CD8-positive, alpha-beta memory T cell (primary cell): ENCODE data around the gene KLHDC4. TPM values are rescaled to one million over a fixed set of nuclear protein-coding genes. Genes with fewer than 3 reads are reported as not detected.

Source experiments
- CTCF ChIA-PET: fragments of 350-600 bp; sonication (Branson Sonifier 250); formaldehyde crosslinking; loops from one replicate; lab custom pipeline; 2021; ENCODE audit warnings: antibody characterized with exemption; lab: Charles Lee
- POLR2A ChIA-PET: fragments of 350-600 bp; sonication (Branson Sonifier 250); formaldehyde crosslinking; loops from one replicate; lab custom pipeline; 2021; ENCODE audit warnings: antibody characterized with exemption; lab: Charles Lee
- DNase-seq, 5 donors: peaks; one replicate each; pipeline versions ENCODE4 v3.0.0 to v3.0.0-alpha.2; 2020 to 2022; ENCODE audit warnings: mixed read lengths in 1 of 5
- H3K27ac ChIP-seq: one replicate; pipeline ENCODE4 v1.7.0; 2013; ENCODE audit warnings: low read depth, mild to moderate bottlenecking, low read length, moderate library complexity
- H3K27me3 ChIP-seq: 2 replicates; pipeline ENCODE4 v1.7.0; 2013; ENCODE audit warnings: low read length, mild to moderate bottlenecking; ENCODE audit not compliant: insufficient read depth, poor library complexity, severe bottlenecking
- H3K36me3 ChIP-seq: 2 replicates; pipeline ENCODE4 v1.7.0; 2013; ENCODE audit warnings: mild to moderate bottlenecking, low read length, moderate library complexity; ENCODE audit not compliant: insufficient read depth
- H3K4me1 ChIP-seq: 2 replicates; pipeline ENCODE4 v1.7.0; 2013; ENCODE audit warnings: mild to moderate bottlenecking, low read length, moderate library complexity; ENCODE audit not compliant: insufficient read depth
- H3K4me3 ChIP-seq: 2 replicates; pipeline ENCODE4 v1.7.0; 2013; ENCODE audit warnings: mild to moderate bottlenecking, low read length
- H3K9me3 ChIP-seq: 2 replicates; pipeline ENCODE4 v1.7.0; 2013; ENCODE audit warnings: mild to moderate bottlenecking, low read length
- H3K27ac Mint-ChIP-seq, 8 donors: one replicate each; pipeline ENCODE4 v1.8.0; 2020 to 2021; ENCODE audit warnings: mixed read lengths in 8 of 8, mild to moderate bottlenecking in 6 of 8, inconsistent platforms in 3 of 8, moderate library complexity in 3 of 8
- H3K27me3 Mint-ChIP-seq, 2 donors: one replicate each; pipeline ENCODE4 v1.8.0; 2020 to 2021; ENCODE audit warnings: mixed read lengths in 2 of 2, mild to moderate bottlenecking in 1 of 2, moderate library complexity in 1 of 2
- H3K36me3 Mint-ChIP-seq, 3 donors: one replicate each; pipeline ENCODE4 v1.8.0; 2020 to 2021; ENCODE audit warnings: mixed read lengths in 3 of 3, inconsistent platforms in 1 of 3, mild to moderate bottlenecking in 1 of 3
- H3K4me1 Mint-ChIP-seq, 3 donors: one replicate each; pipeline ENCODE4 v1.8.0; 2020 to 2021; ENCODE audit warnings: mixed read lengths in 3 of 3, inconsistent platforms in 1 of 3, mild to moderate bottlenecking in 1 of 3
- H3K4me3 Mint-ChIP-seq, 7 donors: one replicate each; pipeline ENCODE4 v1.8.0; 2020 to 2021; ENCODE audit warnings: mixed read lengths in 7 of 7, mild to moderate bottlenecking in 6 of 7, moderate library complexity in 4 of 7, inconsistent platforms in 2 of 7
- H3K9me3 Mint-ChIP-seq, 5 donors: one replicate each; pipeline ENCODE4 v1.8.0; 2020 to 2022; ENCODE audit warnings: mixed read lengths in 5 of 5, mild to moderate bottlenecking in 3 of 5, moderate library complexity in 2 of 5, inconsistent platforms in 1 of 5
- polyA plus RNA-seq: library from polyadenylated mRNA; unstranded; fragments of 300-500 nt; fragmentation: Illumina TruSeq; gene quantifications from one replicate; pipeline ENCODE4 v1.2.3, GENCODE V29; 2021
- total RNA-seq, 2 experiments: library from RNA; stranded (reverse); gene quantifications; one replicate each; pipeline ENCODE4 v1.2.3, GENCODE V29; 2021

Gene KLHDC4
- total and polyA plus RNA-seq, 3 experiments from 2014 or later: 35.5 to 77.3 (median 71.5) TPM

GRCh38 chr16:87708881-87709638 is 56.7 kb downstream of the KLHDC4 start:
- no peaks in the 10 kb centered on the region for H3K9me3 Mint-ChIP-seq
- ChIA-PET POLR2A (no interaction called here), CTCF (interaction anchor here (1.5 kb wide), 1 partner anchor 10 kb away, joined by 6 read pairs; no protein-coding TSS in a partner anchor)
- no peaks in the 10 kb centered on the region for H3K9me3 ChIP-seq
- H3K36me3 ChIP-seq: peaks cover 27% of the 10 kb centered on the region
- H3K36me3 Mint-ChIP-seq: peaks cover 0 to 73% (median 12%) of the 10 kb centered on the region in 3 donors
- H3K27ac Mint-ChIP-seq: peak overlapping the region in 1 of 8 donors; percentile 61
- peaks cover 19% of the 10 kb centered on the region for H3K4me1 ChIP-seq
- no peaks in the 10 kb centered on the region for H3K27me3 Mint-ChIP-seq
- no peak for DNase-seq
- H3K27ac ChIP-seq: no peak overlapping the region
- H3K4me1 Mint-ChIP-seq: peaks cover 11 to 27% (median 16%) of the 10 kb centered on the region in 3 donors
- no peak overlapping the region for H3K4me3 ChIP-seq
- no peak overlapping the region for H3K4me3 Mint-ChIP-seq
- no peaks in the 10 kb centered on the region for H3K27me3 ChIP-seq

DNA sequence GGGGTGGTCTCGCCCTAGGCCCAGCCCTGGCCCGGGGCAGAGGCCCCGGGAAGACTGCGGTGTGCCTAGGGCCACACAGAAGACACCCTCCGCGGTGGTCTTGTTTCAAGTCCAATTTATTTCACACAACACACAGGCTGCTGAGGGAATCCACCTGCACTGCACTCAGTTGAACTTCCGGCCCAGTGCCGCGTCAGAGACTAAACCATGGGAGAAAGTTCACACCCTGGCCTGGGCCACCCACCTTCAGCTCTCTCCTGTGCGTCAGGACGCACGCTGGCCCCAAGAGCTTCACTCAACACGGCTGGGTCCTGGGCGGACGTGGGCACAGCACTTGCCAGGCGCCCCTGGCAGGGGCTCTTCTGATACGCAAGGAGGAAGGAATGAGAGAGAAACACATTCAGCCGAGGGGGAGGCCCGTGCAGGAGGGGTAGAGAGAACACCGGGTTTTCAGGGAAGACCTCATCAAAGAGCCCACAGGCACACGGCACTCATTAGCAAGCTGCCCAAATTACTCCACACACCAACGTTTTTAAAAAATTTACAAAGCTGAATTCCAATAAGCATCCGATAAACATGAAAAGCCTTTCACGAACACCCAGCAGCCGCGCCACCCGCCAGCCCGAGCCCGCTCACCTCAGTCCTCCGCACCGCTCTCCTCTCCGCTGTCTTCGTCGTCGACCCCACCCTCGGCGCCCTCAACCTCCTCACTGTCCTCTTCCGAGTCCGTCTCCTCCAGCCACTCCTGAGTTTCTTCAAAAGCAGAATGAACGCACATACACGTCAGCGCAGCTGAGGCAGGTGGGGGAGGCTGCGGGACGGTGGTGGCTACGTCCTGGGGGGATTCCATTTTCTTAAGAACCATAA is 57.8 kb downstream of the KLHDC4 start:
- Mint-ChIP-seq H3K27me3 (no peaks in the 10 kb centered on the region), H3K4me3 (no peak overlapping the region), H3K36me3 (peaks cover 0 to 73% (median 12%) of the 10 kb centered on the region in 3 donors), H3K9me3 (no peaks in the 10 kb centered on the region), H3K27ac (peak overlapping the region in 2 of 8 donors; percentile 1 to 86), H3K4me1 (peaks cover 10 to 27% (median 12%) of the 10 kb centered on the region in 3 donors)
- peaks cover 28% of the 10 kb centered on the region for H3K36me3 ChIP-seq
- H3K27me3 ChIP-seq: no peaks in the 10 kb centered on the region
- no peak for DNase-seq
- CTCF ChIA-PET: no interaction called here
- no peak overlapping the region for H3K4me3 ChIP-seq
- POLR2A ChIA-PET: no interaction called here
- no peaks in the 10 kb centered on the region for H3K9me3 ChIP-seq
- no peak overlapping the region for H3K27ac ChIP-seq
- peaks cover 17% of the 10 kb centered on the region for H3K4me1 ChIP-seq

- H3K27me3 Mint-ChIP-seq: no peaks in the 10 kb centered on the region
- POLR2A ChIA-PET: no interaction called here
- Histone ChIP-seq H3K9me3 (no peaks in the 10 kb centered on the region), H3K27me3 (no peaks in the 10 kb centered on the region), H3K4me1 (peaks cover 18% of the 10 kb centered on the region), H3K4me3 (no peak overlapping the region), H3K36me3 (peaks cover 32% of the 10 kb centered on the region), H3K27ac (no peak overlapping the region)
- H3K4me1 Mint-ChIP-seq: peaks cover 15 to 28% (median 19%) of the 10 kb centered on the region in 3 donors
- CTCF ChIA-PET: no interaction called here
- no peaks in the 10 kb centered on the region for H3K9me3 Mint-ChIP-seq
- H3K4me3 Mint-ChIP-seq: no peak overlapping the region
- H3K27ac Mint-ChIP-seq: no peak overlapping the region
- peaks cover 0 to 74% (median 12%) of the 10 kb centered on the region in 3 donors for H3K36me3 Mint-ChIP-seq
- DNase-seq: no peak
These were observed 58.7 kb downstream of the KLHDC4 start for GRCh38 chr16:87707097-87707496.

GRCh38 chr16:87706278-87707000 is 59.3 kb downstream of the KLHDC4 start:
- H3K4me3 ChIP-seq: no peak overlapping the region
- POLR2A ChIA-PET: no interaction called here
- Mint-ChIP-seq H3K4me1 (peaks cover 19 to 34% (median 21%) of the 10 kb centered on the region in 3 donors), H3K9me3 (no peaks in the 10 kb centered on the region), H3K27ac (no peak overlapping the region), H3K36me3 (peaks cover 0 to 77% (median 12%) of the 10 kb centered on the region in 3 donors), H3K4me3 (no peak overlapping the region), H3K27me3 (no peaks in the 10 kb centered on the region)
- no peaks in the 10 kb centered on the region for H3K9me3 ChIP-seq
- peaks cover 25% of the 10 kb centered on the region for H3K4me1 ChIP-seq
- CTCF ChIA-PET: interaction anchor here (1.7 kb wide), 1 partner anchor 58 kb away, joined by 4 read pairs; no protein-coding TSS in a partner anchor
- no peaks in the 10 kb centered on the region for H3K27me3 ChIP-seq
- H3K27ac ChIP-seq: no peak overlapping the region
- DNase-seq: no peak
- peaks cover 31% of the 10 kb centered on the region for H3K36me3 ChIP-seq

DNA sequence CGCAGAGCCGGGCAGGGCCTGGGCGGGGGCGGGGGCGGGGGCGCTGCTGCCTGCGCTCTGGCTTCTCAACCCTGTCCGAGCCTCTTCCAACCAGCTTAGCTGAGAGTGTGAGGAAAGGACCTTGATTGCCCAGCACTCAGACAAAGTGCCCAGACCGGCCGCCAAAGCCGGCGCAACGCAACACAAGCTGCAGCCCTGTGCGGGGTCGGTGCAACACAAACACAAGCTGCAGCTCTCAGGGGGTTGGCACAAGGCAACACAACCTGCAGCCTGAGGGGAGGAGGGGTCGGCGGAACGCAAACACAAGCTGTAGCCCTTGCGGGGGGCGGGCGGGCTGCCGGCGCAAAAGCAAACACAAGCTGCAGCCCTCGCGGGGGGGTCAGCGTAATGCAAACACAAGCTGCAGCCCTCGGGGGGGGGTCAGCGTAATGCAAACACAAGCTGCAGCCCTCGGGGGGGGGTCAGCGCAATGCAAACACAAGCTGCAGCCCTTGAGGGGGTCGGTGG is 60.0 kb downstream of the KLHDC4 start:
- Histone ChIP-seq H3K27ac (no peak overlapping the region), H3K36me3 (peaks cover 25% of the 10 kb centered on the region), H3K27me3 (no peaks in the 10 kb centered on the region), H3K4me3 (no peak overlapping the region), H3K4me1 (peaks cover 31% of the 10 kb centered on the region), H3K9me3 (no peaks in the 10 kb centered on the region)
- no peaks in the 10 kb centered on the region for H3K27me3 Mint-ChIP-seq
- peaks cover 0 to 71% (median 12%) of the 10 kb centered on the region in 3 donors for H3K36me3 Mint-ChIP-seq
- ChIA-PET CTCF (interaction anchor here (1.7 kb wide), 1 partner anchor 59 kb away, joined by 4 read pairs; no protein-coding TSS in a partner anchor), POLR2A (no interaction called here)
- no peak for DNase-seq
- H3K27ac Mint-ChIP-seq: no peak overlapping the region
- H3K4me3 Mint-ChIP-seq: no peak overlapping the region
- peaks cover 19 to 39% (median 21%) of the 10 kb centered on the region in 3 donors for H3K4me1 Mint-ChIP-seq
- no peaks in the 10 kb centered on the region for H3K9me3 Mint-ChIP-seq

DNA sequence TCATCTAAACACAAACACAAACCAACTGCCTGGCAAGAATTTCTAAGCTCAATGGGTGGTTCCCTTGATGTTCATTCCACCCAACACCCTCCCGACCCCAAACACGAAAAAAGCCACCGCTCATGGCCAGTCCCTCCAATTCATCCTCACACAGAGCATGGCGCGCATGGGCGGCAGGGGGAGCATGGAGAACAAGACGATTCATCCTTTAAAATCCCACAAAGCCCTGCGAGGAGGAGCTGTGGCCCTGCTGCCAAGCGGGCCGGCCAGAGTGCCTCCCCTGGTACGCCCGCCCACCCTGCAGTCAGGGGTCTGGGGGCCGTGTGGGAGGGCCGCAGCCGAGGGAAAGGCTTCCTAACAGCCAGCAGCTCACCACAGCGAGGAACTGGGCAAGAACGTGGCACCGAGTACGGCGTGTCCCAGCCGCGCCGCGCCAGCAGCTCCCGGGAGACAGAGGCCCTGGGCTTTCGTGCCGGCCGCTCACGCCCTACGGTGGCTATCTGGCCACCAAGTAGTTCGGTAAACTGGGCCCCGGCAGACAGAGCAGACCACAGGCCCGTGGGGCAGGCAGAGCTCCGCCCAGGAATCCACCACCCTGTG is 60.9 kb downstream of the KLHDC4 start:
- Histone ChIP-seq H3K9me3 (no peaks in the 10 kb centered on the region), H3K4me1 (peaks cover 32% of the 10 kb centered on the region), H3K4me3 (no peak overlapping the region), H3K36me3 (peaks cover 16% of the 10 kb centered on the region), H3K27me3 (no peaks in the 10 kb centered on the region), H3K27ac (no peak overlapping the region)
- H3K27me3 Mint-ChIP-seq: no peaks in the 10 kb centered on the region
- ChIA-PET POLR2A (no interaction called here), CTCF (interaction anchor here (1.7 kb wide), 1 partner anchor 60 kb away, joined by 4 read pairs; no protein-coding TSS in a partner anchor)
- no peaks in the 10 kb centered on the region for H3K9me3 Mint-ChIP-seq
- H3K4me1 Mint-ChIP-seq: peaks cover 21 to 43% (median 24%) of the 10 kb centered on the region in 3 donors
- DNase-seq: no peak
- H3K4me3 Mint-ChIP-seq: peak overlapping the region in 1 of 7 donors; percentile 48
- peaks cover 0 to 65% (median 9%) of the 10 kb centered on the region in 3 donors for H3K36me3 Mint-ChIP-seq
- peak overlapping the region in 2 of 8 donors; percentile 67 to 73 for H3K27ac Mint-ChIP-seq

DNA sequence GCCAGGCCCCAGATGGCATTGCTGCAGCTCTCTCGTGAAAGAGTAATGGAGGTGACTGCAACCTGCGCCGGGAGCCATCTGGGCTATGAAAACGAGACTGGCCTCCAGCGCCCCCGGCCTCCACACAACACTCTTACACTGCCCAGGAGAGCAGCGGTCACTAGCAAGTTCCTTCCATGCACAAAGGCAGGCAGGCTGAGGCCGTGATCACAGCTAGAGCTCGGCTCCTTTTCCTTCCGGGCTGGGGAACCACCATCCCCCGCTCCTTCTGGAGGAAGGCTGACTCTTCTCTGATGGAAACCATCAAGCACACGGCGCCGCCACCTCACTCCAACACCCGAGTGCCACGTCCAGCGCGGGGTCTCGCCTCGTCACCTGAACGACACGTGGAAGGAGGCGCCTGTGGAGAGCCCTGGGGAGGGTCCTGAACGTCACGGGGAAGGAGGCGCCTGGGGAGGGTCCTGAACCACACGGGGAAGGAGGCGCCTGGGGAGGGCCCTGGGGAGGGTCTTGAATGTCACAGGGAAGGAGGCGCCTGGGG is 61.9 kb downstream of the KLHDC4 start:
- Mint-ChIP-seq H3K27ac (peak overlapping the region in 1 of 8 donors; percentile 86), H3K27me3 (no peaks in the 10 kb centered on the region), H3K4me3 (peak overlapping the region in 1 of 7 donors; percentile 9), H3K36me3 (peaks cover 0 to 59% (median 9%) of the 10 kb centered on the region in 3 donors), H3K9me3 (no peaks in the 10 kb centered on the region), H3K4me1 (peaks cover 28 to 51% (median 30%) of the 10 kb centered on the region in 3 donors)
- peaks cover 34% of the 10 kb centered on the region for H3K4me1 ChIP-seq
- POLR2A ChIA-PET: no interaction called here
- CTCF ChIA-PET: no interaction called here
- no peaks in the 10 kb centered on the region for H3K27me3 ChIP-seq
- H3K36me3 ChIP-seq: peaks cover 16% of the 10 kb centered on the region
- H3K27ac ChIP-seq: no peak overlapping the region
- H3K9me3 ChIP-seq: no peaks in the 10 kb centered on the region
- H3K4me3 ChIP-seq: no peak overlapping the region
- no peak for DNase-seq
